Measurements from ENCODE around the gene CGNL1. TPM values are rescaled to one million over a fixed set of nuclear protein-coding genes. Genes with fewer than 3 reads are reported as not detected.

Gene CGNL1
- total and polyA plus RNA-seq, 10 of the 15 experiments (the other 5 are each of a cell fraction or from before 2014, with no cell fraction given) = under 0.01 to 0.27 (median 0.04) TPM; not detected in 3

GRCh38 chr15:57395292-57395691 is 19.0 kb downstream of the CGNL1 start:
- ChIA-PET SMC1A (ENCODE audit: uncharacterized antibody, unreplicated experiment) (interaction anchor here (1.1 to 1.5 kb wide), 3 partner anchors 9 to 132 kb away, joined by 3 to 4 read pairs (median 4); no protein-coding TSS in a partner anchor), RAD21 (ENCODE audit: unreplicated experiment) (no interaction called here), POLR2A (no interaction called here), CTCF (interaction anchor here (1.6 kb wide), 1 partner anchor 133 kb away, joined by 9 read pairs; no protein-coding TSS in a partner anchor)
- Histone ChIP-seq H3K36me3 (ENCODE audit: control insufficient read depth in 2 of 2, insufficient read depth in 2 of 2, low read length in 1 of 2) (no peaks in the 10 kb centered on the region), H3K27me3 (replicated peaks in 1 of 2; ENCODE audit: control insufficient read depth in 2 of 2, insufficient read depth in 2 of 2, low read length in 1 of 2) (peaks cover 0 to 2% of the 10 kb centered on the region in 2 experiments; a peak in 1 of 4 replicates), H2AFZ (ENCODE audit: control insufficient read depth, low read depth, low read length) (no peak overlapping the region), H3K27ac (ENCODE audit: control insufficient read depth, insufficient read depth) (no peak overlapping the region), H3K4me2 (ENCODE audit: control insufficient read depth, insufficient read depth) (no peak overlapping the region), H4K20me1 (ENCODE audit: control insufficient read depth, insufficient read depth) (no peaks in the 10 kb centered on the region), H3K79me2 (ENCODE audit: control insufficient read depth, insufficient read depth, low read length) (no peaks in the 10 kb centered on the region), H3K9ac (ENCODE audit: control insufficient read depth, insufficient read depth, low read length) (no peak overlapping the region), H3K4me1 (ENCODE audit: control insufficient read depth, insufficient read depth, low read length) (no peaks in the 10 kb centered on the region), H3K4me3 (no peak overlapping the region), H3K9me3 (replicated peaks; ENCODE audit: control insufficient read depth, insufficient read depth, low read length) (no peaks in the 10 kb centered on the region)
- BruUV-seq (replicated peaks) = no TSS peak
- ATAC-seq (peak; percentile 79), FAIRE-seq (no peak), DNase-seq (ENCODE audit: low read depth, low spot score) (peak; percentile 13)
- WGBS (ENCODE audit: insufficient coverage, insufficient replicate concordance, low lambda C conversion rate, missing lambda C conversion rate) = 1% methylated on average over 6 of the region's 6 CpGs
- TF ChIP-seq MEF2A (IDR thresholded peaks at IDR 0.05; ENCODE audit: insufficient read depth, low read depth, low read length) (no peak), TAF1 (IDR thresholded peaks at IDR 0.05; ENCODE audit: borderline replicate concordance, low read depth, low read length) (no peak), NR2C2 (IDR thresholded peaks at IDR 0.05; ENCODE audit: borderline replicate concordance, control insufficient read depth, insufficient read length, low read depth) (no peak), JUNB (IDR thresholded peaks at IDR 0.05) (peak; percentile 12; the same call in 1 of the 2 replicates), STAT3 (IDR thresholded peaks at IDR 0.05; ENCODE audit: low read depth, low read length) (no peak), RBBP5 (conservative IDR thresholded peaks at IDR 0.05) (no peak), WRNIP1 (IDR thresholded peaks at IDR 0.05; ENCODE audit: borderline replicate concordance, low read depth, low read length) (no peak), IRF5 (IDR thresholded peaks at IDR 0.05; ENCODE audit: borderline replicate concordance) (no peak)
- TF ChIP-seq, protein P1, sequence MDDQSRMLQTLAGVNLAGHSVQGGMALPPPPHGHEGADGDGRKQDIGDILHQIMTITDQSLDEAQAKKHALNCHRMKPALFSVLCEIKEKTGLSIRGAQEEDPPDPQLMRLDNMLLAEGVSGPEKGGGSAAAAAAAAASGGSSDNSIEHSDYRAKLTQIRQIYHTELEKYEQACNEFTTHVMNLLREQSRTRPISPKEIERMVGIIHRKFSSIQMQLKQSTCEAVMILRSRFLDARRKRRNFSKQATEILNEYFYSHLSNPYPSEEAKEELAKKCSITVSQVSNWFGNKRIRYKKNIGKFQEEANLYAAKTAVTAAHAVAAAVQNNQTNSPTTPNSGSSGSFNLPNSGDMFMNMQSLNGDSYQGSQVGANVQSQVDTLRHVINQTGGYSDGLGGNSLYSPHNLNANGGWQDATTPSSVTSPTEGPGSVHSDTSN (IDR thresholded peaks at IDR 0.05; ENCODE audit: insufficient replicate concordance, low read depth, low read length) = no peak
- intact Hi-C loops (cut with micrococcal nuclease; ENCODE audit: unreplicated experiment) (no loop called here), in situ Hi-C loops (cut with MboI) (no loop called here)

Data from GM12878 (cell line).